ENCODE data around the gene BLID. TPM values are rescaled to one million over a fixed set of nuclear protein-coding genes. Genes with fewer than 3 reads are reported as not detected.

BLID gene
- total and polyA plus RNA-seq, 2 experiments from 2014 or later = not detected

DNA sequence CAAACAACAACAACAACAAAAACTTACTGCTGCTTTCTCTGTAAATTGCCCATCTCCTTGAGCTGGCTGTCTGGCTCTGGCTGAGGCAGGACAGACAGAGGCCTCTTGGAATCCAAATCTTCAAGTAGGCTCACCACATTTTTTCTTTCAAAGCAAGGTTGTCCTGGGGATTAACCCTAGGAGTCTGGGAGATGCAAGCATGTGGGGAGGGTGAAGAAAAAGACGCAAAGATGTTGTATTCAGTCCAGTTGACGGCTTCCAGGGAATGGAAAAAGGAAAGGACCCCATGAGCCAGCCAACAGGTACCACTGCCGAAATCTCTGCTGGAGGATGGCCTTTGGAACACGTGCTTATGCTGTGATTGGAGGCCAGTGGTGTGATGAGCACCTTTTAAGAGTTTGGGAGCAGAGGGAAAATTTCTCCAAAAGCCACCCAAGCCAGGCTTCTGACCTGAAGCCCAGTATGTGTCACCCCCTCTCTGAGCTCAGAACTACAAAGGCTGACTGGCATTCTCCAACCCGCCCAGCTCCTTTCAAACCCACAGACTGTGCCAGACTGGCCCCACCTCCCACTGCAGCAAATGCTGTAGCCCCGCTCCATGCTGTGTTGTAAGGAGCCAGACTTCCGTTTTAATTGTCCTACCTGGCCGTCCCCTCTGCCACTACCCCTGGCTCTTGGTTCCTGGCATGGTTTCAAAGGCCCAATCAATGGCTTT, 10.8 kb downstream of the BLID start (continued):
- TF ChIP-seq, protein P1, sequence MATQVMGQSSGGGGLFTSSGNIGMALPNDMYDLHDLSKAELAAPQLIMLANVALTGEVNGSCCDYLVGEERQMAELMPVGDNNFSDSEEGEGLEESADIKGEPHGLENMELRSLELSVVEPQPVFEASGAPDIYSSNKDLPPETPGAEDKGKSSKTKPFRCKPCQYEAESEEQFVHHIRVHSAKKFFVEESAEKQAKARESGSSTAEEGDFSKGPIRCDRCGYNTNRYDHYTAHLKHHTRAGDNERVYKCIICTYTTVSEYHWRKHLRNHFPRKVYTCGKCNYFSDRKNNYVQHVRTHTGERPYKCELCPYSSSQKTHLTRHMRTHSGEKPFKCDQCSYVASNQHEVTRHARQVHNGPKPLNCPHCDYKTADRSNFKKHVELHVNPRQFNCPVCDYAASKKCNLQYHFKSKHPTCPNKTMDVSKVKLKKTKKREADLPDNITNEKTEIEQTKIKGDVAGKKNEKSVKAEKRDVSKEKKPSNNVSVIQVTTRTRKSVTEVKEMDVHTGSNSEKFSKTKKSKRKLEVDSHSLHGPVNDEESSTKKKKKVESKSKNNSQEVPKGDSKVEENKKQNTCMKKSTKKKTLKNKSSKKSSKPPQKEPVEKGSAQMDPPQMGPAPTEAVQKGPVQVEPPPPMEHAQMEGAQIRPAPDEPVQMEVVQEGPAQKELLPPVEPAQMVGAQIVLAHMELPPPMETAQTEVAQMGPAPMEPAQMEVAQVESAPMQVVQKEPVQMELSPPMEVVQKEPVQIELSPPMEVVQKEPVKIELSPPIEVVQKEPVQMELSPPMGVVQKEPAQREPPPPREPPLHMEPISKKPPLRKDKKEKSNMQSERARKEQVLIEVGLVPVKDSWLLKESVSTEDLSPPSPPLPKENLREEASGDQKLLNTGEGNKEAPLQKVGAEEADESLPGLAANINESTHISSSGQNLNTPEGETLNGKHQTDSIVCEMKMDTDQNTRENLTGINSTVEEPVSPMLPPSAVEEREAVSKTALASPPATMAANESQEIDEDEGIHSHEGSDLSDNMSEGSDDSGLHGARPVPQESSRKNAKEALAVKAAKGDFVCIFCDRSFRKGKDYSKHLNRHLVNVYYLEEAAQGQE (IDR thresholded peaks at IDR 0.05; ENCODE audit: unreplicated experiment) = no peak
- TF ChIP-seq ZNF331 (CRISPR knock-in tag; IDR thresholded peaks at IDR 0.05; ENCODE audit: low read depth) = no peak
- TF ChIP-seq CTCF (conservative IDR thresholded peaks at IDR 0.05; ENCODE audit: low read depth in 2 of 2) = no peak

- no peaks in the 10 kb centered on the region for H3K36me3 Mint-ChIP-seq (ENCODE audit: low read depth)
- ATAC-seq = no peak
- H3K9me3 Mint-ChIP-seq = no peaks in the 10 kb centered on the region
- Histone ChIP-seq H3K27ac (ENCODE audit: low read depth) (no peak overlapping the region), H3K4me2 (no peak overlapping the region), H3K27me3 (ENCODE audit: insufficient read depth) (peaks cover 20% of the 10 kb centered on the region), H3K4me3 (no peak overlapping the region), H3K79me2 (replicated peaks; ENCODE audit: insufficient read depth) (no peaks in the 10 kb centered on the region), H3K9me2 (ENCODE audit: insufficient read depth) (no peaks in the 10 kb centered on the region), H4K20me1 (replicated peaks; ENCODE audit: insufficient read depth) (no peaks in the 10 kb centered on the region), H2AFZ (no peak overlapping the region), H3F3A (replicated peaks; ENCODE audit: low read depth) (no peaks in the 10 kb centered on the region), H3K4me1 (ENCODE audit: insufficient read depth) (peaks cover 22% of the 10 kb centered on the region), H3K36me3 (ENCODE audit: insufficient read depth) (no peaks in the 10 kb centered on the region)
- H3K27ac Mint-ChIP-seq = no peak overlapping the region
- H3K4me1 Mint-ChIP-seq = peaks cover 24% of the 10 kb centered on the region
- H3K4me3 Mint-ChIP-seq = no peak overlapping the region
- H3K27me3 Mint-ChIP-seq (ENCODE audit: insufficient read depth, low read depth, poor library complexity) = peaks cover 14% of the 10 kb centered on the region
- DNase-seq (ENCODE audit: low spot score) = no peak
- no peak for TF ChIP-seq CREB1 (CRISPR knock-in tag; IDR thresholded peaks at IDR 0.05; ENCODE audit: low read depth)
- TF ChIP-seq EZH2phosphoT487 (IDR thresholded peaks at IDR 0.05; ENCODE audit: unreplicated experiment) = no peak
- TF ChIP-seq CTCF (conservative IDR thresholded peaks at IDR 0.05; ENCODE audit: low read depth in 2 of 2) = no peak
- no peak for TF ChIP-seq ETS1 (IDR thresholded peaks at IDR 0.05)
- TF ChIP-seq STAT1 (IDR thresholded peaks at IDR 0.05; ENCODE audit: unreplicated experiment) = no peak
- no peak for TF ChIP-seq ZNF114 (CRISPR knock-in tag; IDR thresholded peaks at IDR 0.05)
- TF ChIP-seq ZNF462 (CRISPR knock-in tag; IDR thresholded peaks at IDR 0.05) = no peak
These were observed 11.7 kb downstream of the BLID start for GRCh38 chr11:122104341-122104740.

All from GM23338 (cell line).